Measurements from ENCODE around the gene TIFAB.

The TIFAB gene

GRCh38 chr5:135422419-135422818 is 29.7 kb downstream of the TIFAB start:
- Histone ChIP-seq H3K27me3 (no peaks in the 10 kb centered on the region), H3K9me3 (no peaks in the 10 kb centered on the region), H3K4me1 (ENCODE audit: control insufficient read depth in 1 of 2, insufficient read depth in 1 of 2, low read depth in 1 of 2, low read length in 1 of 2) (peaks cover 45 to 47% of the 10 kb centered on the region in 2 experiments), H3K4me3 (ENCODE audit: low read depth in 1 of 2, low read length in 1 of 2) (no peak overlapping the region), H3K27ac (no peak overlapping the region), H3K36me3 (no peaks in the 10 kb centered on the region)
- no peak for TF ChIP-seq CTCF (IDR thresholded peaks at IDR 0.05)

- H3K4me1 ChIP-seq (ENCODE audit: control insufficient read depth in 1 of 2, insufficient read depth in 1 of 2, low read depth in 1 of 2, low read length in 1 of 2): no peaks in the 10 kb centered on the region
- TF ChIP-seq CTCF (IDR thresholded peaks at IDR 0.05): no peak
- no peak overlapping the region for H3K4me3 ChIP-seq (ENCODE audit: low read depth in 1 of 2, low read length in 1 of 2)
- no peak overlapping the region for H3K27ac ChIP-seq
- H3K9me3 ChIP-seq: no peaks in the 10 kb centered on the region
- H3K36me3 ChIP-seq: no peaks in the 10 kb centered on the region
- no peaks in the 10 kb centered on the region for H3K27me3 ChIP-seq
These were observed 35.1 kb downstream of the TIFAB start for GRCh38 chr5:135417083-135417482.

GRCh38 chr5:135405082-135405481 is 47.1 kb downstream of the TIFAB start:
- Histone ChIP-seq H3K27ac (no peak overlapping the region), H3K4me3 (ENCODE audit: low read depth in 1 of 2, low read length in 1 of 2) (no peak overlapping the region), H3K27me3 (no peaks in the 10 kb centered on the region), H3K4me1 (ENCODE audit: control insufficient read depth in 1 of 2, insufficient read depth in 1 of 2, low read depth in 1 of 2, low read length in 1 of 2) (peaks cover under 1 to 2% of the 10 kb centered on the region in 2 experiments), H3K36me3 (no peaks in the 10 kb centered on the region), H3K9me3 (no peaks in the 10 kb centered on the region)
- TF ChIP-seq CTCF (IDR thresholded peaks at IDR 0.05): no peak

- Histone ChIP-seq H3K9me3 (no peaks in the 10 kb centered on the region), H3K4me3 (ENCODE audit: low read depth in 1 of 2, low read length in 1 of 2) (no peak overlapping the region), H3K27me3 (no peaks in the 10 kb centered on the region), H3K27ac (no peak overlapping the region), H3K4me1 (ENCODE audit: control insufficient read depth in 1 of 2, insufficient read depth in 1 of 2, low read depth in 1 of 2, low read length in 1 of 2) (peaks cover 19 to 20% of the 10 kb centered on the region in 2 experiments), H3K36me3 (no peaks in the 10 kb centered on the region)
- no peak for TF ChIP-seq CTCF (IDR thresholded peaks at IDR 0.05)
These were observed 50.1 kb downstream of the TIFAB start for GRCh38 chr5:135402031-135402430.

GRCh38 chr5:135400866-135401265 is 51.3 kb downstream of the TIFAB start:
- no peak overlapping the region for H3K4me3 ChIP-seq (ENCODE audit: low read depth in 1 of 2, low read length in 1 of 2)
- H3K27me3 ChIP-seq: no peaks in the 10 kb centered on the region
- no peak overlapping the region for H3K27ac ChIP-seq
- H3K36me3 ChIP-seq: no peaks in the 10 kb centered on the region
- no peak for TF ChIP-seq CTCF (IDR thresholded peaks at IDR 0.05)
- no peaks in the 10 kb centered on the region for H3K9me3 ChIP-seq
- H3K4me1 ChIP-seq (ENCODE audit: control insufficient read depth in 1 of 2, insufficient read depth in 1 of 2, low read depth in 1 of 2, low read length in 1 of 2): peaks cover 30 to 31% of the 10 kb centered on the region in 2 experiments

All from neutrophil (primary cell).